Kasumi-1 (cell line): ENCODE results near the gene BABAM2.

ENCODE experiments used
- DNase-seq, 2 experiments: peaks; one replicate each; lab custom pipeline; 2025; lab: John Stamatoyannopoulos, UW

The BABAM2 gene

GRCh38 chr2:28202719-28203118 is 312.2 kb downstream of the BABAM2 start:
- no peak for DNase-seq

- no peak for DNase-seq
Measured at GRCh38 chr2:28206762-28207161, 316.2 kb downstream of the BABAM2 start.

GRCh38 chr2:28209261-28209691 is 318.7 kb downstream of the BABAM2 start:
- DNase-seq, result no peak

GRCh38 chr2:28209864-28210263 is 319.3 kb downstream of the BABAM2 start:
- DNase-seq, result peak; percentile 14 to 16

GRCh38 chr2:28210535-28210934 is 320.0 kb downstream of the BABAM2 start:
- no peak for DNase-seq

- no peak for DNase-seq
Measured at GRCh38 chr2:28216331-28216730, 325.8 kb downstream of the BABAM2 start.

GRCh38 chr2:28217042-28217740 is 326.7 kb downstream of the BABAM2 start:
- DNase-seq, result no peak

GRCh38 chr2:28219138-28219537 is 328.6 kb downstream of the BABAM2 start:
- no peak for DNase-seq

- DNase-seq, result no peak
Measured at GRCh38 chr2:28219758-28220368, 329.3 kb downstream of the BABAM2 start.

GRCh38 chr2:28224648-28225472 is 334.3 kb downstream of the BABAM2 start:
- no peak for DNase-seq

- DNase-seq, result no peak
Measured at GRCh38 chr2:28225473-28226080, 335.0 kb downstream of the BABAM2 start.

GRCh38 chr2:28226558-28226957 is 336.0 kb downstream of the BABAM2 start:
- no peak for DNase-seq

- no peak for DNase-seq
Measured at GRCh38 chr2:28227498-28227897, 337.0 kb downstream of the BABAM2 start.

- peak; percentile 6 to 25 for DNase-seq
Measured at GRCh38 chr2:28228434-28228995, 338.0 kb downstream of the BABAM2 start.

GRCh38 chr2:28231110-28231631 is 340.6 kb downstream of the BABAM2 start:
- no peak for DNase-seq

GRCh38 chr2:28232295-28232694 is 341.8 kb downstream of the BABAM2 start:
- DNase-seq, result no peak

GRCh38 chr2:28233164-28233676 is 342.7 kb downstream of the BABAM2 start:
- DNase-seq, result no peak

- DNase-seq, result no peak
Measured at GRCh38 chr2:28234807-28235206, 344.3 kb downstream of the BABAM2 start.

- no peak for DNase-seq
Measured at GRCh38 chr2:28239207-28239606, 348.7 kb downstream of the BABAM2 start.

- DNase-seq, result no peak
Measured at GRCh38 chr2:28240937-28241336, 350.4 kb downstream of the BABAM2 start.

- DNase-seq, result peak in 1 of 2 experiments; percentile 13
Measured at GRCh38 chr2:28247290-28247689, 356.8 kb downstream of the BABAM2 start.

GRCh38 chr2:28247734-28248133 is 357.2 kb downstream of the BABAM2 start:
- no peak for DNase-seq
